Activated effector memory CD4-positive, alpha-beta T cell treated with Interleukin-2 at 50 U/mL for 16 hours (primary cell): Measurements from ENCODE around the gene SLC12A4.
"Not testable (repeated sequence)": the region's sequence is repeated elsewhere in the genome, so short reads cannot be mapped to it uniquely, and the experiment has no call there.

Experiments used
- DNase-seq: peaks from one replicate; pipeline ENCODE4 v3.0.0-alpha.2; 2020

The SLC12A4 gene

DNA sequence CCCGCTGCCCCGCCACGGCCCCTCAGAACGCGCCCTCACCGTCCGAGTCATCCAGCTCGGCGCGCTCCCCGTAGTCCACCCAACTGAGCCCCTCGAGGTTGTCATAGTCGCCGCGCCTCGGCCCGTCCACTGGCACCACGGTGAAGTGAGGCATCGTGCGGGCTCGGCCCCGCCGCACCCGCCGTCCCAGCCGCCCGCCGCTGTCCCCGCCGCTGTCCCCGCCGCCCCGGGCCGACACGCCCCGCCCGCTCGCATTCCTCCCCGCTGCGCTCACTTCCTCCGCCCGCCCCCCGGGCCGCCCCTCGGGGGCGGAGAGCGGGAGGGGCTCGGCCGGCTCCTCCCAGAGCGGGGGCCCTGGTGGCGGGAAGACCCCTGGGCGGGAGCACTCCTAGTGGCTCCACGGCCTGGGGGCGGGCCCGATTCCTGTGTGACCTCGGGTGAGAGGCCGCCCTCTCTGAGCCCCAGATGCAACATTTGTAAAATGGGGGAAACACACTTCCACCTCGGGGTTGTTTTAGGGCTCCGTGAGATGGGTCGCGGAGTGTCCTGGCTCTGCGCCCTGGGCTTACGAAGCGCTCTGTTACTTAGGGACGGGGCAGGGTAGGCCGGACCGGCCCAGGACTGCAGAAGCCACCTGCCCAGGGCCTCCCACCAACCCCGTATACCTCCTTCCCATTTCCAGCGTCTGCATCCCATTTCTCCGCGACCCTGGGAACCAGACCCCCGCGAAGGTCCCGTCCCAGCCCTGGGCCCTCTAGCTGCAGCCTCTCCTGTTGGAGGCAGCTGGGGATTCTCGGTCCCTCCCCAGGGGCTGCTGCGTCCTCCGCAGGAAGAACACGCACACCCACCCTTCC is at the start of gene SLC12A4:
SLC12A4 (minus strand) TSS at position 238 of the 854 bp plus-strand sequence; CDS start at position 154, 84 bp downstream.
- DNase-seq: peak; percentile 78

DNA sequence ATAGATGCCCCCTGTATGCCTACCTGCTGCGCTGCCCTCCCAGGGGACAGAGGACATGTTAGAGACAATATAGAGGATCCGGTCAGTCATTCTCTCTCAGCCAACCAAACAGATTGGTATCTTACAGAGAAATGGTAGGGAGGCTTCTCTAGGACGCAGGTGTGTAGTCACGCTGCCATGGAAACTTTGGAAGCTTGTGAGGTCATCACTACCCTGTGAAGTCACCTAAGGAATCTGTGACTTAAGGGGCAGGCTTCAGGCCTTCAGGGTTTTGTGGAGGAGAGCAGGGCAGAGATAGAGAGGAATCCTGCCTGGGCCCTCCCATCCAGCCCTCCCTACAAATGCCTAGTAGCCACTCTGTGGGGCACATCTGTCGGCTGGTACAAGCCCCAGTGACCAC is 47.2 kb upstream of the SLC12A4 start, which contains the start of gene DPEP2NB:
DPEP2NB (minus strand) TSS at position 231 of the 400 bp plus-strand sequence; CDS start at position 90, 141 bp downstream.
- DNase-seq: no peak

GRCh38 chr16:68013440-68013839 is 45.0 kb upstream of the SLC12A4 start:
- DNase-seq: no peak

- not testable (repeated sequence) for DNase-seq
Measured at GRCh38 chr16:68009872-68010271, 41.4 kb upstream of the SLC12A4 start.

DNA sequence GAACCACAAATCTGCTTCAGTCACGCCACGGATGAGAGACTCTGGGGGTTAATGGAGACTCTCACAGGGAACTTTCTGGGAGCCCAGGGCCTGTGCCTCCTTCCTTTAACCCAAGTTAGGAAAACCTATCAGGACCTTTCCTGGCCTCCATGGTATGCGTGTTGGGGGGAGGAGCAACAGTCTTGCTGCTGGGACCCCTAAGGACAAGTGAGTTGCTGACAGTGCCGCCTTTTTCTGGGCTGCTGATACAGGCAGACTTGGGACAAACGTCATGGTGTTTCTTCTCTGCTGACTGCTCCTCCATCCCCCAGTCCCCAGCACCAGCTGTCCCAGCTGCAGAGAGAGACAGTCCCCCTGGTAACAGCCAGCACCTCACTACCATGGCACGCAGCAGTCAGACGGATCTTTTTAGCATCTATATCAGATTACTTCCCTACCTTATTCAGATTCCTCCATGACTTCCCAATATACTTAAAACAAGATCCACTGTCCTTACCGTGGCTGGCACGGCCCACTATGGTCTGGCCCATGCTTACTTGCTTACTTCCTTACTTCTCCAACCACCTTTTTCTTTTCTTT is 40.8 kb upstream of the SLC12A4 start:
- DNase-seq: no peak

DNA sequence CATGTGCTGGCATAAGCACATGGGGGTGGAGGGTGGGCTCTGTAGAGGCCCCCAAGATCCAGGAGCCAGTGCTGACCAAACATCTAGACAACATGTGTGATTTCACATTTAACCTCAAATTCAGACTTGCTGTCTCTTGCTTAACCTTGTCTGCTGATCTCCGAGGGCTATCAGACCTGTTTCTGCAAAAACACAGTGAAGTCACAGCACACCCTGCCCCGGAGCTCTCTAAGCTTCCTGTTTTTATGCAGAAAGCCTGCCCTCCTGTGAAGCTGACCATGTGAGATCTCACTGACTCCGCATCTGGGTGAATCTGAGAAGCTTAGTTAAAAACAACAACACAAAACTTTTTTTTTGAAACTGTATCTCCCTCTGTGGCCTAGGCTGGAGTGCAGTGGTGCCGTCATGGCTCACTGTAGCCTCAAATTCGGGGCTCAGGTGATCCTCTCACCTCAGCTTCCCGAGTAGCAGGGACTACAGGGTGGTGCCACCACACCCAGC is 37.4 kb upstream of the SLC12A4 start:
- peak; percentile 54 for DNase-seq

GRCh38 chr16:68005211-68005610 is 36.8 kb upstream of the SLC12A4 start:
- no peak for DNase-seq

GRCh38 chr16:68003031-68003430 is 34.6 kb upstream of the SLC12A4 start:
- DNase-seq: no peak

DNA sequence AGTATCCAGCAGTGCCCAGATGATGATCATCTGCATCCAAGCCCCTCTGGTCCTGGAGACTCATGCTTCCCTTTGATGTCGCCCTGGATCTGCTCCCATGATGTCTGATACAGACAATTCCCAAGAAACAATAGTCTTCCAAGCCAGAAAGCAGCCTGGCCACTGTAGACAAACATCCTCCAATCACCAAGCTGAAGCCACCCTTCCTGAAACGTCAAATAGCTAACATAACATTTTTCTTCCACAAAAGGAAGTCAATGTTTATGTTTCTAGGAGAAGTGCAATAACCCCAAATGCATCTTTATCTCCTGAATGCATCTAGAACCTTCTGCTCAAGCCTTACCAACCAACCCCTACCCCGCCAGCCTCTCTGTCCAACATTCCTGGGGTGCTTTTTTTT is 32.0 kb upstream of the SLC12A4 start:
- no peak for DNase-seq

- DNase-seq: no peak
Measured at GRCh38 chr16:67999985-68000384, 31.5 kb upstream of the SLC12A4 start.

GRCh38 chr16:67998779-67999688 is 30.6 kb upstream of the SLC12A4 start, which contains the start of gene DPEP2:
DPEP2 (minus strand) TSS chr16:67999484; CDS start chr16:67993212, 6,272 bp downstream.
- peak; percentile 46 for DNase-seq

DNA sequence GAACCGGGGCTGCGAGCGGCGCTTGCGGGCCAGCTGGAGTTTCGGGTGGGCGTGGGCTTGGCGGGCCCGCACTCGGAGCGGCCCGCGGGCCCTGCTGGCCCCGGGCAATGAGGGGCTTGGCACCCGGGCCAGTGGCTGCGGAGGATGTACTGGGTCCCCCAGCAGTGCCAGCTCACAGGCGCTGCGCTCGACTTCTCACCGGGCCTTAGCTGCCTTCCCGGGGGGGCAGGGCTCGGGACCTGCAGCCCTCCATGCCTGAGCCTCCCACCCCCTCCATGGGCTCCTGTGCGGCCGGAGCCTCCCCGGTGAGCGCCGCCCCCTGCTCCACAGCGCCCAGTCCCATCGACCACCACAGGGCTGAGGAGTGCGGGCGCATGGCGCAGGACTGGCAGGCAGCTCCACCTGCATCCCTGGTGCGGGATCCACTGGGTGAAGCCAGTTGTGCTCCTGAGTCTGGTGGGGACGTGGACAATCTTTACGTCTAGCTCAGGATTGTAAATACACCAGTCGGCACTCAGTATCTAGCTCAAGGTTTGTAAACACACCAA is 29.9 kb upstream of the SLC12A4 start:
- DNase-seq: not testable (repeated sequence)

- DNase-seq: no peak
Measured at GRCh38 chr16:67996666-67997065, 28.2 kb upstream of the SLC12A4 start.

GRCh38 chr16:67995423-67995822 is 27.0 kb upstream of the SLC12A4 start:
- no peak for DNase-seq

DNA sequence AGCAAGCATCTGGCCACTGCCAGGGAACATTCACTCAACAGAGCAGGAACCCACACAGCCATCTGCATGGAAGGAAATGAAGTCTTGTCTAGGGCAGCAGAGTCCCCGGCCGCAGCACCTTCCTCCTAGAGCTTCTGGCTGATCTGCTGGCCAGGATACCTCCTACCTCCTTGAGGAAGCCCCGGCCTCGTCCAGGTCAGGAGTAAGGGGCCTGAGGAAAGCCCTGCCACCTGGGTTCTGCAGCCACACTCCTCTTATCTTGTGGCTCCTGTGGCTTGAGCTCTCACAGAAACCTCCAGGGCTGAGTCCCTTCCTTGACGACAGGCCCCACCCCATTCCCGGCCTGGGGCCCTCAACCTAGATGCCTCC is 25.6 kb upstream of the SLC12A4 start:
- not testable (repeated sequence) for DNase-seq

GRCh38 chr16:67993207-67994039 is 25.0 kb upstream of the SLC12A4 start:
- peak; percentile 74 for DNase-seq

DNA sequence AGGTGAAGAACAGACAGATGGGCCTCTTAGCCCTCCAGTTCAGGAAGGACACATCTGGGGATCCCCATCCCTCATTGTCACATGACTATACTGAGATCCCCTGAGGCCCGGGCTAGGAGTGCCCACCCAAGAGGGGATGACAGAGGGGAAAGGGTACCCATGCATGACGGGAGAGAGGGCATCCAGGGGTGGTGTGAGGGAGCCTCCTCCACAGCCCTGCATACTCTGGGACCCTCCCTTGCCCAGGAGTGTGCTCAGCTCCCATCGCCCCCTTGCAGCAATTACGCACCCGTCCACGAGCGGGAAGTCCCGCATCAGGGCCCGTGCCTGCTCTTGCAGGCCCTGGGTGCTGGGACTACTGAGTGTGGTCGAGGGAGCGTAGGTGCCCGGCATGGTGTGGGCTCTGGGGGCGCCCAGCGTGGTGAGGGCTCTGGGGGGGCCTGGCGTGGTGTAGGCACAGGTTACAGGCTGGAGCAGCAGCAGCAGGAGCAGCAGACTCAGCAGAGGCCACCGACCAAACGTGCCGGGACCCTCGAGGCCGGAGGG is 24.3 kb upstream of the SLC12A4 start:
- DNase-seq: no peak

GRCh38 chr16:67990018-67990386 is 21.6 kb upstream of the SLC12A4 start:
- DNase-seq: no peak

GRCh38 chr16:67989322-67990017 is 21.0 kb upstream of the SLC12A4 start:
- no peak for DNase-seq

DNA sequence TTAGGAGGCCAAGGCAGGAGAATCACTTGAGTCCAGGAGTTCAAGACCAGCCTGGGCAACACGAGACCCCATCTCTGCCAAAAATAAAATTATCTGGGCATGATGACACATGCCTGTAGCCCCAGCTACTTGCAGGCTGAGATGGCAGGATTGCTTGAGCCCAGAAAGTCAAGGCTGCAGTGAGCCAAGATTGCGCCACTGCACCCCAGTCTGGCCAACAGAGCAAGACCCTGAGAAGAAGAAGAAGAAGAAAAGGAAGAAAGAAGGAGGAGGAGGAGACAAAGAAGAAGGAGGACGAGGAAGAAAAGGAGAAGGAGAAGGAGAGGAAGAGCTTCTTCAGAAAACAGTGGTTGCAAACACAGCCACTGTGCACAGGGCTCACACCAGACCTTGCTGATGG is 20.2 kb upstream of the SLC12A4 start:
- no peak for DNase-seq
